HepG2 (cell line): ENCODE results near the gene SP9. TPM values are rescaled to one million over a fixed set of nuclear protein-coding genes. Genes with fewer than 3 reads are reported as not detected.

Source experiments
- ATF6 ChIP-seq: sonication (generic); formaldehyde crosslinking; conservative IDR thresholded peaks from 2 replicates; pipeline ENCODE4 v1.4.0; 2020; ENCODE audit warnings: missing genetic modification reagents
- ATRX ChIP-seq: sonication (generic); formaldehyde crosslinking; IDR thresholded peaks from 2 replicates; pipeline ENCODE4 v1.4.0; 2020; ENCODE audit warnings: missing genetic modification reagents, borderline replicate concordance
- DDIT3 ChIP-seq: sonication (generic); formaldehyde crosslinking; IDR thresholded peaks from 2 replicates; pipeline ENCODE4 v1.4.0; 2020; ENCODE audit warnings: mild to moderate bottlenecking, missing genetic modification reagents
- ELF3 ChIP-seq: IDR thresholded peaks from 2 replicates; pipeline ENCODE4 v1.6.1; 2016; ENCODE audit warnings: missing genetic modification reagents, missing compliant biosample characterization
- HDAC6 ChIP-seq: fragments of 200-600 bp; sonication (generic); IDR thresholded peaks from 2 replicates; pipeline ENCODE4 v1.7.0; 2017; ENCODE audit warnings: mild to moderate bottlenecking, antibody characterized with exemption, low read length, low read depth
- HMGA1 ChIP-seq: sonication (generic); formaldehyde crosslinking; conservative IDR thresholded peaks from 2 replicates; pipeline ENCODE4 v1.4.0; 2020; ENCODE audit warnings: missing genetic modification reagents
- IKZF4 ChIP-seq: sonication (generic); formaldehyde crosslinking; IDR thresholded peaks from 2 replicates; pipeline ENCODE4 v1.5.1; 2020; ENCODE audit warnings: borderline replicate concordance, mild to moderate bottlenecking, low read depth, missing genetic modification reagents; ENCODE audit errors: not compliant biosample characterization
- MAFK ChIP-seq, 2 experiments: IDR thresholded peaks in 1 of 2; conservative IDR thresholded peaks in 1 of 2; 2 replicates each; pipeline ENCODE4 v1.6.1; 2011; ENCODE audit warnings: improper control_type of control experiment in 2 of 2, low read length in 2 of 2
- MTA3 ChIP-seq: sonication (generic); formaldehyde crosslinking; IDR thresholded peaks from 2 replicates; pipeline ENCODE4 v1.4.0; 2020; ENCODE audit warnings: missing genetic modification reagents
- NCOR1 ChIP-seq: fragments of 200-600 bp; sonication (generic); IDR thresholded peaks from 2 replicates; pipeline ENCODE4 v1.7.0; 2017; ENCODE audit warnings: antibody characterized with exemption, low read length, borderline replicate concordance
- NFIC ChIP-seq: IDR thresholded peaks from 2 replicates; pipeline ENCODE4 v1.6.1; 2012; ENCODE audit warnings: mild to moderate bottlenecking, low read length, inconsistent platforms
- NR2C2 ChIP-seq: sonication (generic); formaldehyde crosslinking; IDR thresholded peaks from 2 replicates; pipeline ENCODE4 v1.4.0; 2020; ENCODE audit warnings: missing genetic modification reagents, mild to moderate bottlenecking, moderate library complexity, borderline replicate concordance
- NR2F2 ChIP-seq: IDR thresholded peaks from 2 replicates; pipeline ENCODE4 v1.6.1; 2012; ENCODE audit warnings: low read depth, inconsistent platforms, borderline replicate concordance
- POLR2AphosphoS2 ChIP-seq: IDR thresholded peaks from 2 replicates; pipeline ENCODE4 v1.6.1; 2011; ENCODE audit warnings: low read depth, low read length, improper control_type of control experiment
- RNF219 ChIP-seq: sonication (generic); formaldehyde crosslinking; IDR thresholded peaks from 2 replicates; pipeline ENCODE4 v1.5.0; 2020; ENCODE audit warnings: mild to moderate bottlenecking, missing genetic modification reagents
- SIX1 ChIP-seq: sonication (generic); formaldehyde crosslinking; IDR thresholded peaks from 2 replicates; pipeline ENCODE4 v1.4.0; 2020; ENCODE audit warnings: missing genetic modification reagents, borderline replicate concordance
- SKI ChIP-seq: fragments of 450-650 bp; IDR thresholded peaks from one replicate; pipeline ENCODE4 v1.6.1; 2018; ENCODE audit warnings: mild to moderate bottlenecking; ENCODE audit not compliant: partially characterized antibody
- SNAPC2 ChIP-seq: sonication (generic); formaldehyde crosslinking; IDR thresholded peaks from 2 replicates; pipeline ENCODE4 v1.8.1; 2022; ENCODE audit warnings: mild to moderate bottlenecking, missing genetic modification reagents
- SRY ChIP-seq: sonication (generic); formaldehyde crosslinking; IDR thresholded peaks from 2 replicates; pipeline ENCODE4 v1.8.0; 2022; ENCODE audit warnings: mild to moderate bottlenecking, missing genetic modification reagents
- TAF1 ChIP-seq: sonication (generic); formaldehyde crosslinking; IDR thresholded peaks from 2 replicates; pipeline ENCODE4 v1.4.0; 2020; ENCODE audit warnings: missing genetic modification reagents
- TMF1 ChIP-seq: sonication (generic); formaldehyde crosslinking; IDR thresholded peaks from 2 replicates; pipeline ENCODE4 v1.8.1; 2022; ENCODE audit warnings: low read depth, missing genetic modification reagents
- ZNF180 ChIP-seq: sonication (generic); formaldehyde crosslinking; IDR thresholded peaks from 2 replicates; pipeline ENCODE4 v1.4.0; 2020; ENCODE audit warnings: low read depth, missing genetic modification reagents, borderline replicate concordance
- ZNF207 ChIP-seq: fragments of 450-650 bp; IDR thresholded peaks from 2 replicates; pipeline ENCODE4 v1.6.1; 2016; ENCODE audit warnings: antibody characterized with exemption, borderline replicate concordance
- ZNF317 ChIP-seq: sonication (generic); formaldehyde crosslinking; IDR thresholded peaks from 2 replicates; pipeline ENCODE4 v1.5.0; 2020; ENCODE audit warnings: mild to moderate bottlenecking, missing genetic modification reagents
- ZSCAN20 ChIP-seq: sonication (generic); formaldehyde crosslinking; IDR thresholded peaks from 2 replicates; pipeline ENCODE4 v1.4.0; 2020; ENCODE audit warnings: missing genetic modification reagents, mild to moderate bottlenecking, borderline replicate concordance
- polyA plus RNA-seq, 8 experiments: library from polyadenylated mRNA; depleted of rRNA in 3 of 8; stranded (reverse) in 7 of 8; unstranded in 1 of 8; fragments of >200 nt; fragmentation: Illumina TruSeq in 4 of 8; extraction: Trizol in 4 of 8; gene quantifications; 2 replicates each; pipeline versions ENCODE4 v1.2.1 to v1.2.3, GENCODE V29; 2011 to 2016; ENCODE audit warnings: low read depth in 4 of 8, missing spikeins in 1 of 8, mixed read lengths in 1 of 8; ENCODE audit not compliant: insufficient read depth in 1 of 8
- total RNA-seq, 5 experiments: library from RNA; depleted of rRNA; stranded (reverse); fragments of >200 nt; fragmentation: Illumina TruSeq; extraction: Trizol; gene quantifications; 2 replicates each; pipeline ENCODE4 v1.2.3, GENCODE V29; 2016; ENCODE audit warnings: low read depth in 1 of 5

The SP9 gene
- total and polyA plus RNA-seq, 2 of the 13 experiments (the other 11 are each of a cell fraction or from before 2014, with no cell fraction given), result not detected

- TF ChIP-seq HMGA1 (CRISPR knock-in tag) (no peak), MAFK (conservative IDR thresholded peaks at IDR 0.05 in 1 of 2, IDR thresholded peaks at IDR 0.05 in 1 of 2; ENCODE audit: low read length in 2 of 2) (no peak), SNAPC2 (CRISPR knock-in tag) (no peak), IKZF4 (CRISPR knock-in tag) (no peak), DDIT3 (CRISPR knock-in tag) (no peak), TMF1 (CRISPR knock-in tag) (peak; percentile 39), ATRX (no peak), ELF3 (CRISPR knock-in tag) (no peak), SIX1 (no peak), SKI (no peak), ATF6 (CRISPR knock-in tag) (no peak), SRY (CRISPR knock-in tag) (peak; percentile 65), ZNF317 (CRISPR knock-in tag) (no peak), HDAC6 (no peak), NFIC (no peak), ZNF207 (no peak), TAF1 (CRISPR knock-in tag) (no peak), NCOR1 (no peak), MTA3 (CRISPR knock-in tag) (no peak), NR2F2 (no peak), ZNF180 (no peak), POLR2AphosphoS2 (no peak), ZSCAN20 (peak; percentile 81; the same call in 1 of the 2 replicates), RNF219 (CRISPR knock-in tag) (no peak), NR2C2 (CRISPR knock-in tag) (no peak)
Observed at GRCh38 chr2:174336501-174337336, 2.0 kb downstream of the SP9 start (continued).
